GM19240 (cell line): ENCODE measurements around the gene ABHD2.
"Not testable (repeated sequence)": the region's sequence is repeated elsewhere in the genome, so short reads cannot be mapped to it uniquely, and the experiment has no call there.

Source experiments
- DNase-seq: peaks from one replicate; pipeline ENCODE4 v3.0.0; 2011; ENCODE audit warnings: low spot score; ENCODE audit not compliant: insufficient read length

The ABHD2 gene

GRCh38 chr15:89119489-89120478 is 31.5 kb downstream of the ABHD2 start:
- no peak for DNase-seq

- not testable (repeated sequence) for DNase-seq
These were observed 32.3 kb downstream of the ABHD2 start for GRCh38 chr15:89120479-89121000.

GRCh38 chr15:89121414-89121813 is 33.2 kb downstream of the ABHD2 start:
- DNase-seq, result no peak

- no peak for DNase-seq
These were observed 34.4 kb downstream of the ABHD2 start for GRCh38 chr15:89122505-89123180.

GRCh38 chr15:89123181-89123525 is 34.9 kb downstream of the ABHD2 start:
- DNase-seq, result no peak

- no peak for DNase-seq
These were observed 37.0 kb downstream of the ABHD2 start for GRCh38 chr15:89125088-89125826.

- DNase-seq, result no peak
These were observed 37.8 kb downstream of the ABHD2 start for GRCh38 chr15:89126009-89126408.

- DNase-seq, result no peak
These were observed 38.9 kb downstream of the ABHD2 start for GRCh38 chr15:89127054-89127702.

GRCh38 chr15:89128320-89129122 is 40.3 kb downstream of the ABHD2 start:
- no peak for DNase-seq

GRCh38 chr15:89129123-89129815 is 41.0 kb downstream of the ABHD2 start:
- DNase-seq, result peak; percentile 41

GRCh38 chr15:89129816-89130134 is 41.5 kb downstream of the ABHD2 start:
- no peak for DNase-seq

GRCh38 chr15:89130201-89130600 is 41.9 kb downstream of the ABHD2 start:
- DNase-seq, result no peak

GRCh38 chr15:89131731-89132130 is 43.5 kb downstream of the ABHD2 start:
- no peak for DNase-seq

GRCh38 chr15:89132611-89133507 is 44.6 kb downstream of the ABHD2 start:
- DNase-seq, result no peak

GRCh38 chr15:89135387-89136077 is 47.3 kb downstream of the ABHD2 start:
- not testable (repeated sequence) for DNase-seq

GRCh38 chr15:89136078-89136806 is 48.0 kb downstream of the ABHD2 start:
- DNase-seq, result no peak
